SK-N-SH treated with all-trans-retinoic acid at 6 μM for 48 hours (cell line): ENCODE data around the gene PLB1.

Source experiments
- ATAC-seq: fragments of 200-7000 bp; cut with Tn5 transposase; 3 replicates; pipeline ENCODE4 v1.9.1; 2020; ENCODE audit warnings: mild to moderate bottlenecking, moderate library complexity
- ARNTL ChIP-seq: fragments of 450-650 bp; formaldehyde crosslinking; IDR thresholded peaks from 2 replicates; pipeline ENCODE4 v1.5.0; 2020; ENCODE audit warnings: low read depth, mild to moderate bottlenecking, moderate library complexity, borderline replicate concordance
- BACH2 ChIP-seq: fragments of 250-450 bp; sonication (Bioruptor Pico); IDR thresholded peaks from 2 replicates; pipeline ENCODE4 v1.9.0; 2021; ENCODE audit warnings: mild to moderate bottlenecking, borderline replicate concordance
- CREB5 ChIP-seq: fragments of 250-450 bp; sonication (Bioruptor Pico); IDR thresholded peaks from 2 replicates; pipeline ENCODE4 v1.5.1; 2020; ENCODE audit warnings: low read depth, mild to moderate bottlenecking, moderate library complexity
- CSDC2 ChIP-seq: fragments of 250-450 bp; sonication (Bioruptor Pico); IDR thresholded peaks from 2 replicates; pipeline ENCODE4 v1.5.0; 2020; ENCODE audit warnings: mild to moderate bottlenecking, moderate library complexity
- ESRRG ChIP-seq: fragments of 250-450 bp; sonication (Bioruptor Pico); IDR thresholded peaks from 2 replicates; pipeline ENCODE4 v1.6.1; 2021; ENCODE audit warnings: mild to moderate bottlenecking
- GLIS3 ChIP-seq: fragments of 250-450 bp; sonication (Bioruptor Pico); IDR thresholded peaks from 2 replicates; pipeline ENCODE4 v1.5.0; 2020; ENCODE audit warnings: mild to moderate bottlenecking, moderate library complexity
- ISL1 ChIP-seq: fragments of 250-450 bp; sonication (Bioruptor Pico); IDR thresholded peaks from 2 replicates; pipeline ENCODE4 v2.1.2; 2022; ENCODE audit warnings: mild to moderate bottlenecking, moderate library complexity
- OSR1 ChIP-seq: fragments of 250-450 bp; sonication (Bioruptor Pico); IDR thresholded peaks from 2 replicates; pipeline ENCODE4 v1.8.0; 2022; ENCODE audit warnings: moderate library complexity, mild to moderate bottlenecking, inconsistent platforms
- PATZ1 ChIP-seq: fragments of 250-450 bp; sonication (Bioruptor Pico); IDR thresholded peaks from 2 replicates; pipeline ENCODE4 v1.8.0; 2020; ENCODE audit warnings: mild to moderate bottlenecking, moderate library complexity, borderline replicate concordance
- PPARA ChIP-seq: fragments of 250-450 bp; sonication (Bioruptor Pico); IDR thresholded peaks from 2 replicates; pipeline ENCODE4 v1.5.0; 2020; ENCODE audit warnings: mild to moderate bottlenecking, borderline replicate concordance
- RARB ChIP-seq: fragments of 250-450 bp; sonication (Bioruptor Pico); IDR thresholded peaks from 2 replicates; pipeline ENCODE4 v1.8.0; 2021; ENCODE audit warnings: mild to moderate bottlenecking, moderate library complexity
- SNAI2 ChIP-seq: fragments of 250-450 bp; sonication (Bioruptor Pico); IDR thresholded peaks from 2 replicates; pipeline ENCODE4 v1.5.0; 2020; ENCODE audit warnings: mild to moderate bottlenecking, moderate library complexity
- TCF4 ChIP-seq: fragments of 250-450 bp; sonication (Bioruptor Pico); IDR thresholded peaks from 2 replicates; pipeline ENCODE4 v1.8.0; 2021; ENCODE audit warnings: mild to moderate bottlenecking, moderate library complexity, borderline replicate concordance
- TSHZ2 ChIP-seq: fragments of 250-450 bp; sonication (Bioruptor Pico); IDR thresholded peaks from 2 replicates; pipeline ENCODE4 v1.5.0; 2020; ENCODE audit warnings: mild to moderate bottlenecking, moderate library complexity
- ZC3H10 ChIP-seq: fragments of 250-450 bp; sonication (Bioruptor Pico); IDR thresholded peaks from 2 replicates; pipeline ENCODE4 v1.5.1; 2021; ENCODE audit warnings: mild to moderate bottlenecking, moderate library complexity
- ZFP3 ChIP-seq: fragments of 250-450 bp; sonication (Bioruptor Pico); IDR thresholded peaks from 2 replicates; pipeline ENCODE4 v1.5.0; 2020; ENCODE audit warnings: mild to moderate bottlenecking, moderate library complexity
- ZNF565 ChIP-seq: fragments of 450-650 bp; formaldehyde crosslinking; conservative IDR thresholded peaks from 2 replicates; pipeline ENCODE4 v1.5.0; 2020; ENCODE audit warnings: low read depth, mild to moderate bottlenecking, moderate library complexity
- ZNF70 ChIP-seq: fragments of 450-650 bp; formaldehyde crosslinking; IDR thresholded peaks from 2 replicates; pipeline ENCODE4 v1.5.0; 2020; ENCODE audit warnings: mild to moderate bottlenecking, moderate library complexity
- ZNF8 ChIP-seq: fragments of 450-650 bp; formaldehyde crosslinking; IDR thresholded peaks from 2 replicates; pipeline ENCODE4 v1.5.0; 2020; ENCODE audit warnings: mild to moderate bottlenecking, moderate library complexity
- TF ChIP-seq, protein P1 (sequence below): fragments of 250-450 bp; sonication (Bioruptor Pico); IDR thresholded peaks from 2 replicates; pipeline ENCODE4 v1.5.1; 2021; ENCODE audit warnings: mild to moderate bottlenecking, moderate library complexity
- TF ChIP-seq, protein P2 (sequence below): fragments of 250-450 bp; sonication (Bioruptor Pico); IDR thresholded peaks from 2 replicates; pipeline ENCODE4 v1.8.0; 2021; ENCODE audit warnings: low read depth, mild to moderate bottlenecking, moderate library complexity, borderline replicate concordance

The PLB1 gene

GRCh38 chr2:28525481-28525880, 29.6 kb downstream of the PLB1 start:
- TF ChIP-seq TCF4 (CRISPR knock-in tag) = no peak
- no peak for TF ChIP-seq ZNF70 (CRISPR knock-in tag)
- TF ChIP-seq ESRRG (CRISPR knock-in tag) = no peak
- TF ChIP-seq GLIS3 (CRISPR knock-in tag) = no peak
- ATAC-seq = no peak

DNA sequence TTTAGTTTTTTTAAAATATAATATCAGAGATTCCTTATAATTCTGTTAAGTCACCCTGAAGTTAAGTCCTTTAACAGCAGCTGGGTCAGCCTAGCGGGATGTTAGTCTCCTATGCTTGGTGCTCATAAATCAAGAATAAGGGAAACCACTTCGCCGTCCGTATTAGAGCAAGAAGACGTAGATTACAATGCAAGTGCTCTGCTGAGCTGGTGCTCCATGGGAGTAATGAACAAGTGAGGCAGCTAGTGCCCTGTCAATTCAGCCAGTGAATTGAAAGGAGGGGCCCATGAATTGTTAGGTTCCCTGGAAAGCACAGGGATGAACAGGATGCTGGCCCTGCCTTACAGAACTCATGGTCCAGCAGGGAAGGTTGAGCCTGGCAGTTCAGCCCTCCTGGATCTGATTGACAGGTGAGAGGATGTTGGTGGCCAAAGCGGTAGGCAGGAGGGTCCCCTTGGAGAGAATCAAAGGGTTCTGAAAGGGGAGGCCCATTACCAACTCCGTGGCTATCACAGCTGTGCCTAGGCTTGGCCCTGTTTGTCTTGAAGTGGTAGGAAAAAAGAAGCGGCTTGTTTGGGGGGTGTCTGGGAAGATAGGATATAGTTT, 30.8 kb downstream of the PLB1 start:
- ATAC-seq = no peak
- no peak for TF ChIP-seq ZC3H10 (CRISPR knock-in tag)
- TF ChIP-seq BACH2 (CRISPR knock-in tag) = no peak
- no peak for TF ChIP-seq PATZ1
- TF ChIP-seq CSDC2 = no peak
- TF ChIP-seq PPARA (CRISPR knock-in tag) = no peak
- no peak for TF ChIP-seq CREB5
- TF ChIP-seq GLIS3 (CRISPR knock-in tag) = no peak
- no peak for TF ChIP-seq ISL1 (CRISPR knock-in tag)
- TF ChIP-seq TCF4 (CRISPR knock-in tag) = no peak
- TF ChIP-seq ZNF8 (CRISPR knock-in tag) = no peak
- TF ChIP-seq RARB (CRISPR knock-in tag) = no peak
- TF ChIP-seq ESRRG (CRISPR knock-in tag) = no peak
- TF ChIP-seq ZNF70 (CRISPR knock-in tag) = no peak
- no peak for TF ChIP-seq TSHZ2
- TF ChIP-seq, protein P1, sequence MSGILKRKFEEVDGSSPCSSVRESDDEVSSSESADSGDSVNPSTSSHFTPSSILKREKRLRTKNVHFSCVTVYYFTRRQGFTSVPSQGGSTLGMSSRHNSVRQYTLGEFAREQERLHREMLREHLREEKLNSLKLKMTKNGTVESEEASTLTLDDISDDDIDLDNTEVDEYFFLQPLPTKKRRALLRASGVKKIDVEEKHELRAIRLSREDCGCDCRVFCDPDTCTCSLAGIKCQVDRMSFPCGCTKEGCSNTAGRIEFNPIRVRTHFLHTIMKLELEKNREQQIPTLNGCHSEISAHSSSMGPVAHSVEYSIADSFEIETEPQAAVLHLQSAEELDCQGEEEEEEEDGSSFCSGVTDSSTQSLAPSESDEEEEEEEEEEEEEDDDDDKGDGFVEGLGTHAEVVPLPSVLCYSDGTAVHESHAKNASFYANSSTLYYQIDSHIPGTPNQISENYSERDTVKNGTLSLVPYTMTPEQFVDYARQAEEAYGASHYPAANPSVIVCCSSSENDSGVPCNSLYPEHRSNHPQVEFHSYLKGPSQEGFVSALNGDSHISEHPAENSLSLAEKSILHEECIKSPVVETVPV (CRISPR knock-in tag) = no peak

DNA sequence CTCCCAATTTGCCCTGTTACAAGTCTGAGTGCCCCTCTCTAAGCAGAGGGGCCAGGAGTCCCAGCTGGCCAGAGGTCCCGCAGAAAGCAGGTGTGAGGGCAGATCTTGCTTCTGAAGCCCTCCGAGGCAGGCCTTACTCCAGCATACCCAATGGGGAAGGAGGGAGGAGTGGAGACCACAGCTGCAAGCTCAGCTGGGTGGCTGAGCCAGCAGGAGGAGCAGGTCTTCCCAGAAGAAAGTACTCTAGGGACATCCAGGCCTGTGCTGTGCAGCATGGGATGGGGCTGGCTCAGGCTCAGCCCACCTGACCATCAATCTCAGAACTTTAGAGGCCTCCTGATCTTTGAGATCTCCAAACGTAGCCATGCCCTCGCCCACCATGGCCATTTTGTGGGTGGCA, 31.3 kb downstream of the PLB1 start:
- ATAC-seq = peak; percentile 34; the same call in 2 of the 3 replicates
- TF ChIP-seq TCF4 (CRISPR knock-in tag) (no peak), TSHZ2 (no peak), ESRRG (CRISPR knock-in tag) (no peak), OSR1 (CRISPR knock-in tag) (no peak), ARNTL (no peak), ZNF565 (CRISPR knock-in tag) (no peak), CREB5 (no peak), SNAI2 (CRISPR knock-in tag) (no peak), PPARA (CRISPR knock-in tag) (no peak), ZNF8 (CRISPR knock-in tag) (no peak), ZNF70 (CRISPR knock-in tag) (no peak), BACH2 (CRISPR knock-in tag) (no peak), ISL1 (CRISPR knock-in tag) (no peak), ZFP3 (no peak), GLIS3 (CRISPR knock-in tag) (no peak)
- TF ChIP-seq, protein P2, sequence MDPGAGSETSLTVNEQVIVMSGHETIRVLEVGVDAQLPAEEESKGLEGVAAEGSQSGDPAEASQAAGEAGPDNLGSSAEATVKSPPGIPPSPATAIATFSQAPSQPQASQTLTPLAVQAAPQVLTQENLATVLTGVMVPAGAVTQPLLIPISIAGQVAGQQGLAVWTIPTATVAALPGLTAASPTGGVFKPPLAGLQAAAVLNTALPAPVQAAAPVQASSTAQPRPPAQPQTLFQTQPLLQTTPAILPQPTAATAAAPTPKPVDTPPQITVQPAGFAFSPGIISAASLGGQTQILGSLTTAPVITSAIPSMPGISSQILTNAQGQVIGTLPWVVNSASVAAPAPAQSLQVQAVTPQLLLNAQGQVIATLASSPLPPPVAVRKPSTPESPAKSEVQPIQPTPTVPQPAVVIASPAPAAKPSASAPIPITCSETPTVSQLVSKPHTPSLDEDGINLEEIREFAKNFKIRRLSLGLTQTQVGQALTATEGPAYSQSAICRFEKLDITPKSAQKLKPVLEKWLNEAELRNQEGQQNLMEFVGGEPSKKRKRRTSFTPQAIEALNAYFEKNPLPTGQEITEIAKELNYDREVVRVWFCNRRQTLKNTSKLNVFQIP (CRISPR knock-in tag) = no peak
- TF ChIP-seq, protein P1 (CRISPR knock-in tag) = no peak
